CD4-positive, alpha-beta T cell treated with Interferon alpha-2 for 1 hour (primary cell): Measurements from ENCODE around the gene LMTK3.

ENCODE experiments used
- DNase-seq, 2 donors: peaks; one replicate each; pipeline ENCODE4 v3.0.0-alpha.2; 2020 to 2022

Gene LMTK3

DNA sequence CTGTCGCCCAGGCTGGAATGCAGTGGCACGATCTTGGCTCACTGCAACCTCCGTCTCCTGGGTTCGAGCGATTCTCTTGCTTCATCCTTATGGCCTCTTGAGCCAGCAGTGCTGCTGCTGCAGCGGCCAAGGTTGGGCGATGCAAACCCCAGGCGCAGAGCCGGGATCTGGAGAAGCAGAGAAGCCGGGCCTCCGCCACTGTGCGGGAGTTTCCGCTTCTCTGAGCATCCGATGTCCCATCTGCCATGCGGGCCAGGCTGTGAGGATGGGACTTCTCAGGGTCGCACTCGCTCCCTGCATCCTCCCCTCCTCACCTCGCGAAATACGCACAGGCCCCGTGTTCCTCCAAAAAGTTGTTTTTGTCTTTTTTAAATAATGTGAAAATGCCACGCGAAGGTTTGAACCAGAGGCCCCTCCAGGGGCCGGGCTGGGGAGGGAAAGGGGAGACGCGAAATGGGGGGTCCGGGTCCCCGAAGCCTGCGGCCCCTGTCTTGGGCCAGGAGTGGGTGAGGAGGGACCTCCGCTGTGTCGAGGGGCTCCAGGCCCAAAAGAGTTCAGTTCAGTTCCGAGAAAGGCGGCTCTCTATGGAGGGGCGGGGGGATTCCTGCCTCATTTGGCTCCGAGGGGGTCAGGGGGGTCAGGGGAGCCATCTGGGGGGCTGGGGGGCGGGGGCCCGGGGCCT, 26.6 kb downstream of the LMTK3 start:
- DNase-seq, result no peak

DNA sequence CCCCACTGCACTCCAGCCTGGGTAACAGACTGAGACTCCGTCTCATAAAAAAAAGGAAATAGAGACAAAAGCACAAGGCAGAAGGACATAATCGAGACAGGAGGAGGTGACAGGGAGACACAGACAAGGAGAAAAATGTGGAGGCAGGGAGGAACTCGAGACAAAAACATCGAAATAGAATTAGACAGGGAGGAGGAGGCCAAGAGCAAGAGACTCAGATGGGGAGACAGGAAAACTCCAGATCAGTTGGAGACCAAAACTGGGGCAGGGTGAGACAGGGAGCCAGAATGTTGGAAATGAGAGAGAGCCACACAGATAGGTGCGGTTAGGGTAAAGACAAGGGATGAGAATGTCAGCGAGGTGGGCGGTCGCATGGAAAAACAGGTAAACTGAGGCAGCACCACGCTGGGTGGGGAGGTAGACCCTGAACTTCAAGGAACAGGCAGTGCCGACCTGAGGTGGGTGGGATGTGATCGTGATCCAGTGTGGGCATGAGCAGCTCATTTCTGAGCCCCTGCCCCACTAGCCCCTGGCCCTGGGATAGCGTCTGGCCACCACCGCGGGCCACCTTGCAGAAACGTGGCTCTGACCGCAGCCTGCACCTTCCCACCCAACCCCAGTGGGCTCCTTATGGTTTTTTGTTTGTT, 27.3 kb downstream of the LMTK3 start:
- no peak for DNase-seq

DNA sequence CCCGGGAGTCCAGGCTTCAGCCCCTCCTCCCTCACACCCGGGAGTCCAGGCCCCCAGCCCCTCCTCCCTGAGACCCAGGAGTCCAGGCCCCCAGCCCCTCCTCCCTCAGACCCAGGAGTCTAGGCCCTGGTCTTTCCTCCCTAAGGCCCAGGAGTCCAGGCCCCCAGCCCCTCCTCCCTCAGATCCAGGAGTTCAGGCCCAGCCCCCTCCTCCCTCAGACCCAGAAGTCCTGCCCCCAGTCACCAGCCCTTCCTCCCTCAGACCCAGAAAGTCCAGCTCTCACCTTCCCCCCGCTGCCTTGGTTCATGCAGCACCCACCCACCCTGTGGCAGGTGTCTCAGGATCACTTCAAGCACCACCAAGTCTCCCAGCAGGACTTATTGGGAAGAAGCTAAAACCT, 28.3 kb downstream of the LMTK3 start:
- DNase-seq, result no peak

DNA sequence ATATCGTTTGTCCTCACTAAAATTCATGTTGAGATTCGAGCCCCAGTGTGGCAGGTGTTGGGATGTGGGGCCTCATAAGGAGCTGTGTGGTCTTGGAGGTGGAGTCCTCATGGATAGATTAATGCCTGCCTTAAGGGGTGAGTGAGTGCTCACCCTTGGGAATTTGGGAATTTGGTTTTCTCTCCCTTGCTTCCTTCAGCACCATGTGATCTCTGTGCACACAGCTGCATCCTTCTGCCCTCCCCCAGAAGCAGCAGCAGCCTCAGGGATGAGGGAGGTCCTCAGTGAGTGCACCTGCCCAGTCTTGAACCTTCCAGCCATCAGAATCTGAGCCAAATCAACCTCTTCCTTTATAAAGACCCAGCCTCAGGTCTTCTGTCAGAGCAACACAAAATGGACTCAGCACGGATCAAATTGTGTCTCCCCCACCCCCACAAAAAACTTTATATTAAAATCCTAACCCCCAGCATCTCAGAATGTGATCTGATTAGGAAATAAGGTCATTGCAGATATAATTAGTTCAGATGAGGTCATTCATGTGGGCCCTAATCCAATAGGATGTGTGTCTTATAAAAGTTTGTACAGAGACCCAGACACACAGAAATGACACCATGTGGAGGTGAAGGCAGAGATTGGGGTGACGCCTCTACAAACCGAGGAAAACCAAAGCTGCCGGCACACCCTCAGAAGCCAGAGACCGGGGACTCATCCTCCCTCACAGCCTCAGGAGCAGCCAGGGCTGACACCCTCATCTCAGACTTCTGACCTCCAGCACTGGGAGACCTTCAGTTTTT, 29.6 kb downstream of the LMTK3 start:
- no peak for DNase-seq

DNA sequence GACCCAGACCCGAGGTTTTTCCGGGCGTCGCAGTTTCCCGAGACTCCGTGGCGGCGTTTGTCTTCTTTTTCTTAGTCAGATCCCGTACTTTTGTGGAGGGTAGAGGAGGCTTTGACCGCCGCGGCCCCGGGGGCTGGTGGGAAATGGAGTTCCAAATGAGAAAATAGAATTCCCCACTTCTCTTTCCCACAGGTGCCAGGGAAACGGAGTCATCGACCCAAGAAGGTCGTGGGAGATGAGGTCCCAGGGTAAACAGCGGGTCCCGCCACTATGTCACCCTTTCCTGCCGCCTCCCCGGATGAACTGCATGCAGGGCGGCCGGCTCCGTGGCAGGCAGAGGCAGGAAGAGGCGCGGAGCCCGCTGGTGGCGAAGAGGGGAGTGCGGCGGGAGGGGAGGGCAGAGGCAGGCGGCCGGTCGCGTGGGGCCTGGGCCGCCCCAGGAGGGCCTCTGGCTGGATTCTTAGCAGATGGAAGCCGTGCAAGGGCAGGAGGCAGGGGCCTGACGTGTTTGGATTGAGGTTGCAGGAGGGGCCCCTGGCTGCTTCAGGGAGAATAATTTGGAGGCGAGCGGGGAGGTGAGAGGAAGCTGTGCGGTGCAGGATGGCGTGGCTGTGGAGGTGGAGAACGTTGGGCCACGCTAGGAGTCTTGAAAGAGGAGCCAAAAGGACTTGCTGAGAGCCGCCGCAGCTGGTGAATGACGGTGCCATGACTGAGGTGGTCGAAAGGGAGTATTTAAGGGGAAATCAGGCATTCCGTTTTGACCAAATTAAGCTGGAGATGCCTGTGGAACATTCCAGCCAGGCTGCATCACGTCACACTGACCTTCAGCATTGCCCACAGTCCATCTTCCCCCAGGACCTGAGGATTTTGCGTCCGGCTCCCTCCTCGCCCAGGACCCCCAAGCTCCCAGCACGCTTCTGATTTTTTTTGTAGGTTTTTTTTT, 30.8 kb downstream of the LMTK3 start:
- peak; percentile 34 to 61 for DNase-seq

DNA sequence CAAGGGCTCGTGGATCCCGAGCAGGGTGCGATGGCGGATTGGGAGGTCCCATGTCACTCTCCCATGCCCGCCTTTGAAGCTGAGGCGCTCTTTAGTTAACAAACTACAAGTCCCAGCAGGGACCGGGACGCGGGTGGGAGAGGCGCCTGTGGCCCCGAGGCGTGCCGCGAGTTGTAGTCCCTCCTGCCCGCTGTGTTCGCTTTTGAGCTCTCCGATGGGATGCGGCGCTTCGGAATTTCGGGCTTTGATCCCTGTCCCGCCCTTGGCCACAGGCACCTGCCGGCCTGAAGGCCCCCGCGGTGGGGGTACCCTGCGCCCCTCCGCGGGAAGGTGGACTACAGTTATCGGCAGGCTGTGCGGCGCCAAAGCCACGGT, 31.5 kb downstream of the LMTK3 start:
- DNase-seq, result peak; percentile 35 to 50

DNA sequence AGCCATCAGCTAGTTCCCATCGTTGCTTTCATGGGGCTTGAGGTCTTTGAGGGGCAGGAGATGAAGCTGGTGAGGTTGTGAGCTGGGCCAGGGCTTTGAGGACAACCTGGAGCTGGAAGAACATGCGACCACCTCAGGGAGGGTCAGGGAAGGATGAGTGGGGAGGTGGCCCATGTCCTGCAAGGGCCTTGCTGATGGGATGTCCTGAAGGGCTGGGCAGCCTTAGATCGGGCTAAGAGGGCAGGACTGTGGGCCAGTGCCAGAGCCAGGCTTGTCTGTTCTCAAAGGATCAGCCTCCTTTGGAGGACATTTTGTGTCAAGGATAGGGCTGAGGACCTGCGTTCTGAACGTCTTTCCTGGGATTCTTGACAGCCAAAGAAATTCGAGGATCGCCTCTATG, 31.9 kb downstream of the LMTK3 start:
- no peak for DNase-seq

DNA sequence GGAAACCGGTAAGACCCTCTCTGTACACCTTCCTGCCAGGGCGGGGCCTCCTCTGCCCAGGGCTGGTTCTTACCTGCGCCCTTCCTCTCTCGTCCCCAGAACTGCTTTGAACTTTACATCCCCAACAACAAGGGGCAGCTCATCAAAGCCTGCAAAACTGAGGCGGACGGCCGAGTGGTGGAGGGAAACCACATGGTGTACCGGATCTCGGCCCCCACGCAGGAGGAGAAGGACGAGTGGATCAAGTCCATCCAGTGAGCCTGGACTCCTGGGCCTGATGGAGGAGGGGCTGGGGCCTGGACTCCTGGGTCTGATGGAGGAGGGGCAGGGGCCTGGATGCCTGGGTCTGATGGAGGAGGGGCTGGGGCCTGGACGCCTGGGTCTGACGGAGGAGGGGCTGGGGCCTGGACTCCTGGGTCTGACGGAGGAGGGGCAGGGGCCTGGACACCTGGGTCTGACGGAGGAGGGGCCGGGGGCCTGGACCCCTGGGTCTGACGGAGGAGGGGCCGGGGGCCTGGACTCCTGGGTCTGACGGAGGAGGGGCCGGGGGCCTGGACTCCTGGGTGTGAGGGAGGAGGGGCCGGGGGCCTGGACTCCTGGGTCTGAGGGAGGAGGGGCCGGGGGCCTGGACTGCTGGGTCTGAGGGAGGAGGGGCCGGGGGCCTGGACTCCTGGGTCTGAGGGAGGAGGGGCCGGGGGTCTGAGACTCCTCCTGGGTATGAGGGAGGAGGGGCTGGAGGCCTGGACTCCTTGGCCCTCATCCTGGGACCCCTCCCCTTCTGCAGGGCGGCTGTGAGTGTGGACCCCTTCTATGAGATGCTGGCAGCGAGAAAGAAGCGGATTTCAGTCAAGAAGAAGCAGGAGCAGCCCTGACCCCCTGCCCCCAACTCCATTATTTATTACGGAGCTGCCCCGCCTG, 33.0 kb downstream of the LMTK3 start:
- no peak for DNase-seq

DNA sequence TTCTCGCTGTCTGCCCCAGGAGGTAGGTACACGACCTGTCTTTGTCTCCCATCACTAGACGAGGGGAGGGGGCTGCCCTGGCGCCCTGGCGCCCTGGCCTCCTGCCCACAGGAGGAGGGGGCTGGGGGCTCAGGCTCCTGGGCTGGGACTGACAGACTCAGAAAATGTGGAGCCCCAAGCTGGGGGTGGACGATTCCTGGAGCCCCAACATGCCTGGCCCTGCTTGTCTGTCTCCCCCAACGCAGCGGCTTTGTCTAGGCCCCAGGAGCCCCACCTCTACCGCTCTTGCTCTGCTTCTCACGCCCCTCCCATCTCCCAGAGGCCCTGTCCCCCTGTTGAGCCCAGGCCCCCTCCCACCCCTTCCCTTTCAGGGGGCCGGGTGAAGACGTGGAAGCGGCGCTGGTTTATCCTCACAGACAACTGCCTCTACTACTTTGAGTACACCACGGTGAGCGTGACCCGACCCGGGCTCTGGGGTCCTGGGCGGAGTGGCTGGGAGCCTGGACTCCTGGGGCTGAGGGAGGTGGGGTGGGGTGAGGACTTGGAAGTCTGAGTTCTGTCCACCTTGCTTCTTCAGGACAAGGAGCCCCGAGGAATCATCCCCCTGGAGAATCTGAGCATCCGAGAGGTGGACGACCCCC, 33.8 kb downstream of the LMTK3 start:
- DNase-seq, result no peak

DNA sequence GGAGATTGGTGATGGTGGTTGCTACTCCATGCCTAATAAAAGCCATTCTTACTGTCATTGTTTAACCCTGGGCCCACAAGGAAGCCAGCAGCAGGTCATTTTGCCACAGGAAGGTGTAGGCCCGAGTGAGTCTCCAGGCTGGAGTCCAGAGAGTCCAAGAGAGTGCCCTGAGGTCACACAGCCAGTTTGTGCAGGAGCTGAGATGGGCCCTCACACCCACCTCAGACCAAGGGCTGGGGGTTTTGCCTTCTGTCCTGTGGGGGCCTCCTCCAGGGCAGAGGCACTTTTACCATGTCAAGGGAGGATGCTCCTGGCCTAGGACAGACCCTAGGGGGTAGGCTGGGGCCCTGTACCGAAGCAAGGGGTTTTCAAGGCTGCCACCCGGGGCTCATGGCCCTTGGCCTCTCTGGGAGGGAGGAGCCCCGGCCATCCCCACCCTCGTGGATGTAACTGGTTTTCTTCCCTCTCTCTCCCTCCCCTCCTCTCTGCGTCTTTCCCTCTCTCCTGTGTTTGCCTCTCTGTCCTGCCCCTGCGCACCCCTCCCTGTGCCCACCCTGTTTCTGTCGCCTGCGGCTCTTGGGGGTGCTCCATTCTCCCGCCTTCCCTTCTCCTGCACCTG, 34.5 kb downstream of the LMTK3 start:
- DNase-seq, result no peak

DNA sequence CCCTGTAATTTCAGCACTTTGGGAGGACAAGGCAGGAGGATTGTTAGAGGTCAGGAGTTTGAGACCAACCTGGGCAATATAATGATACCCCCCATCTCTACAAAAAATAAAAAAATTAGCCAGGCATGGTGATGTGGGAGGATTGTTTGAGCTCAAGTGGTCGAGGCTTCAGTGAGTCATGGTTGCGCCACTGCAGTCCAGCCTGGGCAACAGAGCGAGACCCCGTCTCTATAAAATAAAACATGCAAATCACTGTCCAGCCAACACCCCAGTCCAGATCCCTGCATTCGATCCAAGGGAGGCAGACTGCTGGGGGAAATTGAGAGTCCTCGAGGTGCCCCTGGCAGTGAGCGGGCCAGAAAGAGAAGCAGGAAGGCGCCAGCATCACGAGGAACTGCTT, 35.5 kb downstream of the LMTK3 start:
- DNase-seq, result no peak

DNA sequence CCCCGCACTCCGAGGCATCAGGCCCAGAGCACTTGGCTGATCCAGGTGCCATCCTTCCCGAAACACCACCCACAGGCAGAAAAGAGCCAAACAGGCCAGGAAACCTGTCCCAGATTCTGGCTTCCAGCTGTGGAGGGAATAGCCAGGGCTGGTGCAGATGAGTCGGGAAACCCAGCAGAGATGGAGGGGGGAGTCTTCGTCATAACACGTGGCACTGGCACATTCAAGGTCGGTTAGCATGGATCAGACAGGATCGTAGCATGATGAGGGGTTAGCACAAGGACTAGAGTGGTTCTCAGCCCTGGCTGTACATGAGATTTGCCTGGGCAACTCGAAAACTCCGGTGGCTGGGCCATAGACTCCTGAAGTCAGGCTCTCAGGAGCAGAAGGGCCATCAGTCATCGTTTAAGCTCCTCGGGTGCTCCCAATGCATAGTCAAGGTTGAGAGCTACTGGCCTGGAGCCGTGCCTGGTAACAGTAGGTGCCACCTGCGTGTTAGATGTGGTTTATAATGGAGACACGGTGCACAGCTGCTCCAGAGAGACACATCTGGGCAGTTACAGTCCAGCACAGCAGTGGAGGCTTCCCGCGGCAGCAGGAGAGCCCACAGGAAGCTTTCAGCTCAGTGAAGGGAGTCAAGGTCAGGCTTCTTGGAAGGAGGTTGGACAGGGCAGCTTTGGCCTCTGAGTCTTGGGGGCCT, 36.1 kb downstream of the LMTK3 start:
- DNase-seq, result no peak

DNA sequence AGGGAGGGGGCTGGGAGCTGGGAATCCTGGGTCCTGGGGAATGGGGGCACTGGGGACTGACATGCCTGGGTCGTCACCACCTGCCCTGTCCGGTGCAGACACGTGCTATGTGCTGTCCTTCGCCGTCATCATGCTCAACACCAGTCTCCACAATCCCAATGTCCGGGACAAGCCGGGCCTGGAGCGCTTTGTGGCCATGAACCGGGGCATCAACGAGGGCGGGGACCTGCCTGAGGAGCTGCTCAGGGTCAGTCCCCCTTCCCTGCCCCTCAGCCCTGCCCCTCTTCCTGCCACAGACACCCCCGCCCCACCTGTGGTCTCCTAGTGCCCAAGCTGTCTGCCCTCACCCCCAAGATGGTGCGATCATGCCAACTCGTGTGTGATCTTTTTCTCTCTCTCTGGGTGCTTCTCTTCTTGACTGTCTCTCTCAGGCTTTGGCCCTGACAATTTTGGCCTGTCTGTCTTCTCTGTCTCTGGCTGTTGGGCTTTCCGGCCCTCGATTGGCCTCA, 37.5 kb downstream of the LMTK3 start:
- no peak for DNase-seq

DNA sequence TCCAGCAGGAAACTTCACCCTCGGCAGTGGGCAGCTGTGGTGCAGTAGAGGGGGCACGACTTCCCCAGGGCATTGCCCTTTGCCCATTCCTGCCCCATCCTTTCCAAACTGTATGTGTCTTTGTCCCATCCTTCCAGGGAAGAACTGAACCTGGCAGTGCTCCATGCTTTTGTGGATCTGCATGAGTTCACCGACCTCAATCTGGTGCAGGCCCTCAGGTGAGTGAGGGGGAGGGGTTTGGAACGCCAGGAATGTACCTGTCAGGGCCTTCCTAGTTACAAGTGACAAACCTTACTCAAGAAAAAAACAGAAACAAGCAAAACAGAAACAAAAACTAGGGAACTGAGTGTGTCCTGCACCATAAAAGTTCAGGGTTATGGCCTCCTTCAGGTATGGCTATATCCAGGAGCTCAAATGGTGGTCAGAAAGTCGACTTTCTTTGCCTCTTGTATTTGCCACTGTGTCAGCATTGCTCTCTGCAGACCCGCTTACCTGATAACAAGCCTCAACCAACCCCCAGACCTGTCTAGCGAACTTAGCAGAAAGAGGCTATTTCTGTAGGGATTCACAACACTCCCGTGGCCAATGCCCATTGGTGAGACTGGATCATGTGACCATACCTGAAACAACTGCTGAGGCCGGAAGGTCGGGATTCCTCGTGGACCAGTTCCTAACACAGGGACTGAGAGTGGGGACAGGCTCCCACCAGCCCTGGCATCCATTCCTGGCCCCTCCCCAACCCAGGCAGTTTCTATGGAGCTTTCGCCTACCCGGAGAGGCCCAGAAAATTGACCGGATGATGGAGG, 38.3 kb downstream of the LMTK3 start:
- DNase-seq, result no peak

DNA sequence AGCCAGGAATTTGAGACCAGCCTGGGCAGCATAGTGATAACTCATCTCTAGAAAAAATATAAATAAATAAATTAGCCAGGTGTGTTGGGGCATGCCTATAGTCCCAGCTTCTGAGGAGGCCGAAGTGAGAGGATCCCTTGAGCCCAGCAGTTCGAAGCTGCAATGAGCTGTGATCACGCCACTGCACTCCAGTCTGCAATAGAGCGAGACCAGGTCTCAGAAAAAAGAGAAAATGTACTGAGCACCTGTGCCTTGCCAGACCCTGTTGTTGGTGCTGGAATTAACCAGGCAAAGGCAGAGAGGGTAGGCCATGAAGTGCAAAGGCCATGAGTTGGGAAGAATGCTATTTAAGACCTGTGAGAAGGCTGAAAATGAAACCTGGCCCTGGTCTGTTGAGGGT, 39.8 kb downstream of the LMTK3 start:
- DNase-seq, result no peak

DNA sequence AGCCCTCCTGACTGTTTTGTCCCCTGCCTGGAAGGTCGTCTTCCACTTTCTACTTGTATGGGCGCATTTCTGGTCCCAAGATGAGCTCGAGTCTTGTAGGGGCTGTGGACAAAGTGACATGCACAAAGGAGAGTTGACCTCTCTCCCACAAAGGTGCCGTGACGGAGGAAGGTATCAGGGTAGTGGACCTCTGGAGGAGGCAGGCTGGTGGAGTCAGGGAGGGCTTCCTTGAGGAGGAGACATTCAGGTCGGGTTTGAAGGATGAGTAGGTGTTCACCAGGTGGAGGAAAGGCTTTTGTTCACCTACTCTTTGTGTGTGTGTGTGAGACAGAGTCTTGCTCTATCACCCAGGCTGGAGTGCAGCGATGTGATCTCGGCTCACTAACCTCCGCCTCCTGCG, 40.8 kb downstream of the LMTK3 start:
- no peak for DNase-seq

DNA sequence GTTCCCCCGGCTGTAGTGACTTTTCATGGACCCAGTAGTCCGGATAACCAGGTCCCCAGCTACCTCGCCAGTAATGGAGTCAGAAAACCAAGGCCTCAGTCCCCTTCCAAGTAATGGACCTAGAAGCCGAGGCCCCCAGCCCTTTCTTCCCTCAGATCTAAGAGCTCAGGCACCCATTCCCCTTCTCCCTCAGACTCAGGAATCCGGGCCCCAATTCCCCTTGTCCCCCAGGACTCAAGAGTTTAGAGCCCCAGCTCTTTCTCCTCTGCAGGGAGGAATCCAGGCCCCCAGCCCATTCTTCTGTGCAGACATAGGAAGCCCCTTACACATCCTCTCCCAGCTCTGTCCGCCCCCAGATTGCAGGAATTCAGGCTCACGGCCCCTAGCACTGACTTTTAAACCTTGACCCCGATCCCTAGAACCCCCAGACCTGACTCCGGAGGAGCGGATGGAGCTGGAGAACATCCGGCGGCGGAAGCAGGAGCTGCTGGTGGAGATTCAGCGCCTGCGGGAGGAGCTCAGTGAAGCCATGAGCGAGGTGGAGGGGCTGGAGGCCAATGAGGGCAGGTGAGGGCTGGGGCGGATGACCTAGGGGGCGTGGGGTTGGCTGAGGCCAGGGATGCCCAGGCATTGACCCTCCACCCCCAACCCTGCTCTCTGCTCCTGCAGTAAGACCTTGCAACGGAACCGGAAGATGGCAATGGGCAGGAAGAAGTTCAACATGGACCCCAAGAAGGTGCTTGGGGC, 41.5 kb downstream of the LMTK3 start:
- DNase-seq, result no peak

DNA sequence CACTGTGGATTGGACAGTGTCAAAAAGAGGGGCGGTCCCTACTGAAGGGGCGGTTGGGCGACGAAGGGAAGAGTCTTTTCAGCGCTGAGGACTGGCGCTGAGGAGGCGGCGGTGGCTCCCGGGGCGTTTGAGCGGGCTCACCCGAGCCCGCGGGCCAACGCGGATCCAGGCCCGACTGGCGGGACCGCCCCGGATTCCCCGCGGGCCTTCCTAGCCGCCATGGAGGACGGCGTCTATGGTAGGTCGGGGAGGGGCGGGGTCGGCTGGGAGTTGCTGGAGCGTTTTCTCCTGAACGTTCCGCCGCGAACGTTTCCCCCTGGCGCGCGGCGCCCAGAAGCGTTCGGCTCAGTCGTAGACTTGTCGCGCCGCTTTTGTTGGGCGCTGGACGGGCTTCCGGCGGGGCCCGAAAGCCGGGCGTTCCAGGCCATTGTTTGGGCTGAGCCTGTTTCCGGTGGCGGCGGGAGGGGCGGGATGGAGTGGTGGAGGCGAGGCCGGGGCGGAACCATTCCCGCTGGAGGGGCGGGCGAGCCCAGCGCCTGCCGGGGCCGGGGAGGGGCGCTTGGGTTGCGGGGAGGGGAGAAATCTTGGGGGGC, 42.2 kb downstream of the LMTK3 start, which contains the start of gene CYTH2:
TSS of gene CYTH2 (plus strand) at position 81 of the 593 bp plus-strand sequence. CDS start at position 220, 139 bp downstream.
- peak; percentile 53 to 78 for DNase-seq
